LNCAP (cell line): ENCODE measurements around the gene CLEC19A.

ENCODE experiments used
- TF ChIP-seq, protein P1 (sequence below): fragments of 450-650 bp; IDR thresholded peaks from 2 replicates; pipeline ENCODE4 v1.5.1; 2017; ENCODE audit warnings: mild to moderate bottlenecking

Gene CLEC19A

DNA sequence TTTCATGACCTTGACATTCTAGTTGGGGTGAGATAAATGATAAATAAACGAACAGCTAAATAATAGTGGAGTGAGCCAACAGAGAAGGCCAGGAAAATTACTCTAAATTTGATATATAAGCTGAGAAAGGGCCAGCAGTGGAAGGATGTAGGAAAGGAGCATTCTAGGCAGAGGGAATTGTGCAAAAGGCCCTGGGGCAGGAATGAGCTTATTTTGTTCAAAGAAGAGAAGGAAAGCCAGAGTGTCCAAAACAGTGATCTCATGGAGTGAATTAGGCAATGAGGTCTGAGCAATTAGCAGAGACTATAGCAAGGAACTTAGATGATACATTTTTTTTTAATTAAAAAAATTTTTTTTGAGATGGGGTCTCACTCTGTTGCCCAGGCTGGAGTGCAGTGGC is 43.3 kb upstream of the CLEC19A start:
- TF ChIP-seq, protein P1, sequence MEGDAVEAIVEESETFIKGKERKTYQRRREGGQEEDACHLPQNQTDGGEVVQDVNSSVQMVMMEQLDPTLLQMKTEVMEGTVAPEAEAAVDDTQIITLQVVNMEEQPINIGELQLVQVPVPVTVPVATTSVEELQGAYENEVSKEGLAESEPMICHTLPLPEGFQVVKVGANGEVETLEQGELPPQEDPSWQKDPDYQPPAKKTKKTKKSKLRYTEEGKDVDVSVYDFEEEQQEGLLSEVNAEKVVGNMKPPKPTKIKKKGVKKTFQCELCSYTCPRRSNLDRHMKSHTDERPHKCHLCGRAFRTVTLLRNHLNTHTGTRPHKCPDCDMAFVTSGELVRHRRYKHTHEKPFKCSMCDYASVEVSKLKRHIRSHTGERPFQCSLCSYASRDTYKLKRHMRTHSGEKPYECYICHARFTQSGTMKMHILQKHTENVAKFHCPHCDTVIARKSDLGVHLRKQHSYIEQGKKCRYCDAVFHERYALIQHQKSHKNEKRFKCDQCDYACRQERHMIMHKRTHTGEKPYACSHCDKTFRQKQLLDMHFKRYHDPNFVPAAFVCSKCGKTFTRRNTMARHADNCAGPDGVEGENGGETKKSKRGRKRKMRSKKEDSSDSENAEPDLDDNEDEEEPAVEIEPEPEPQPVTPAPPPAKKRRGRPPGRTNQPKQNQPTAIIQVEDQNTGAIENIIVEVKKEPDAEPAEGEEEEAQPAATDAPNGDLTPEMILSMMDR = no peak

DNA sequence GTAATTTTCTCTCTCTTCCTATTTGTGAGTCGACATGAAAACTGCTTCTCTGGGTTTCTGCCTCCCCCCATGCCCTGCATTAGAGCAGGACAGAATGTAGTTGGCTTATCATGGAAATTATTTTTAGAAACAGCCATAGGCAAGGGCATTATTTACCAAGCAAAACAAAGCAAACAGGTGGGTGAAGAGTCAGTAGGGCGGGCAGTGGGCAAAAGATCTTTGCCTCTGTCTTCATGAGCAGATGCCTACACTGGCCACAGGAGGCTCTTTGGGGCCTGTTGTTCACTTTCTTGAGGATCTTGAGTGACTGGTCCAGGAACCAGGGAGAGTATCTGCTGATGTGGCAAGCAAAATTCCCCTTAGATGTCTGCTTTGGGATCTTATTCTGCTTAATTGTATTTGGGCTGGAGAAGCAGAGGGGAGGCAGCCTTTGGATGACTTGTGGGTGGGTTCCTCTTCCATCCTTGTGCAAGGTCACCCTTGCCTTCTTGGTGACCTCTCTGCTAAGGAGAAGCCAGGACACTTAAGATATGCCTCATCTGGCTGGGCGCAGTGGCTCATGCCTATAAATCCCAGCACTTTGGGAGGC is 42.5 kb upstream of the CLEC19A start:
- TF ChIP-seq, protein P1 = no peak

DNA sequence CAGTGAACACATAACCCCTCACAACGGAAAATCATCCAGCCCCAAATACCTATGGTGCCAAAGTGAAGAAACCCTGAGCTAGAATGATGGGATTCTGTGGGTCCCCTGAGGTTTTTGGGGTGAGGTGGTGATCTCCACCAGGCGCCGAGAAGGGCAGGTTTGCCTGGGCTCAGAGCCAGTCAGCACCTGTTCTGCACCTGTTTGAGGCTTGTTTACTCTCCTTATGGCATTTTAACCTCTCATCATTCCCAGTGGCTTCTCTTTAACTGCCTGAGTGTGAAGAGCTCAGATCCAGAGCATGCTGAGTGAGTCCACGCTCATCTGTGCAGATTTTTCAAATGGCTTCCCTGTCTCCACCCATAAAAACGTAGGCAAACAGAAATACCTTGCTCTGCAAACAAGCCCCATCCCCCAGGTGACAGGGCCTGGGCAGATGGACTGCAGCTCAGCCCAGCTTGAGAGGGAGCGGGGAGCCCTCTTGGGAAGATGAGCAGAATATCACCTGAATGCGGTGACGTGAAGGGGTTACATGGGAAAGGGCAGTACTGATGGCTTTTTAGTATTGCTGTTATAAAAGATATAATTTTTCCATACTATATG is 40.1 kb upstream of the CLEC19A start:
- TF ChIP-seq, protein P1 = no peak

DNA sequence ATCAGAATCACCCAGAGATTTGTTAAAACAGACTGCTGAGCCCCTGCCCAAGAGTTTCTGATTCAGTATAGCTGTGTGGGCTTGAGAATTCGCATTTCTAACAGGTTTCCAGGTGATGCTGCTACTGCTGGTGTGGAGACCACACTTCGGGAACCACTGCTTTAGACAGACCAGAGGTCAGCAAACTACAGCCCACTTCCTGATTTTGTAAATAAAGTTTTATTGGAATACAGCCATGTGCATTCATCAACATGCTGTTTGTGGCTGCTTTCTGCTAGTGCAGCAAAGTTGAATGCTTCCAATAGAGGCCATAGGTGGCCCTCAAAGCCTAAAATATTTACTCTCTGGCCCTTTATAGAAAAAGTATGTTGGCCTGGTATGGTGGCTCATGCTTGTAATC is 32.6 kb upstream of the CLEC19A start:
- TF ChIP-seq, protein P1 = no peak

DNA sequence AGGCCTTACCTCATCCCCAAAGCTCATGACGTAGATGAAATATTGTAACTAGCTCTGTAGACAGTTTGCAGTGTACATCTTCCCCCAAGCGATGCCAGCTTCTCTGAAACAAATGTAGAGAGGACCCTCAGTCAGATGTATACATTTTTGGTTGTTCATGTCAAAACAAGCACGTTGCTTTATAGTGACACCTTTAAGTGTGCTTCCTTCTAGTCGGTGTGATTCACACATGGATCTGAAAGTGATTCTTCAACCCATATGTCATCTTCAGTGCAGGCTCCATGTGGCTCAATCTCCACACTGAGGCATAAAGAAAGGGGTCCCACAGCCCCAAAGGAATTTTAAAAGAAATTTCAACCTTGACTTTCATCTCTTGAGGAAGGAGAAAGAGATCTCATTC is 30.9 kb upstream of the CLEC19A start:
- TF ChIP-seq, protein P1 = no peak

DNA sequence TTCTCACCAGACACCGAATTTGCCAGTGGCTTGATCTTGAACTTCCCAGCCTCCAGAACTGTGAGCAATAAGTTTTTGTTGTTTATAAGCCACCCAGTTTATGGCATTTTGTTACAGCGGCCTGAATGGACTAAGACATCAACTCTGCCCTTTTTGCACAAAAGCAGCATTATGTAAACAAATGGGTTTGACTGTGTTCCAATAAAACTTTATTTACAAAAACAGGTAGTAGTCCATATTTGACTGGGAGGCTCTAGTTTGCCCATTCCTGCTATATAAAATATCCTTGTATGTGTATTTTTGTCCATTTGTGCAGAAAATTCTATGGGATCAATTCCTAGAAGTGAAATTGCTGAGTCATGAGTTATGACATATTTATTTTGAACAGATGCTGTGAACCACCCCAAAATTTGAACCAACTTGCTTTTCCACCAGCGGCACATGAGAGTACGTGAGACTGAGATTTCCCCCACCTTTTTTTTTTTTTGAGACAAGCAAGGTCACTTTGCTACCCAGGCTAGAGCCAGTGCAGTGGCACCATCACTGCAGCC is 21.3 kb upstream of the CLEC19A start:
- TF ChIP-seq, protein P1 = no peak

DNA sequence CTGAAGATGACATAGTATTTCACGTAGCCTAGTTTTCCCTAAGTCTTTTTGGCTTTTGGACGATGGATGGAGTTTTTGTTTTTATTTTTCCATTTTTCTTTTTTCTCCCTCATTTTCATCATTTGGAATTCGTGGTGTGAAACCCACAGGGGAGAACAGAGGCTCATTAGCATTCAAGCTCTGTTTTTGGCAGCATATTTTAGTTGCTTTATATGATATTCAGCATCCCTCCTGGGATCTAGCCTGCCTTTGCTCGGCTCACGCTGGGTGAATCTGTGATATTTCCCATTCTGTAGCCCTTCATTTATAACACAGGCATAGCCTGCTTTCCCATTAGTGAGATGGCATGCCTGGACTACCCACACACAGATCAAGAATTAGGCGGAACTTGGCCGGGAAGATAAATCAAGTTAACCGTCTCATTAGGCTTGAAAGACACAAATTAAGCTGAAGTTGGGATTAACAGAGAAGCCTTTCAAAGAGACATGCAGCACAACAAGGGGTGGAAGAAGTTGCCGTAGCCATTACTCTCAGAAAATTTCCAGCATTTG is 20.1 kb upstream of the CLEC19A start:
- TF ChIP-seq, protein P1 = no peak
